ELF-1 (cell line): ENCODE data around the gene GUCY1A1.

Experiments used
- DNase-seq: peaks from one replicate; pipeline ENCODE4 v3.0.0-alpha.2; 2016; ENCODE audit warnings: low read depth, low spot score

GUCY1A1 gene

DNA sequence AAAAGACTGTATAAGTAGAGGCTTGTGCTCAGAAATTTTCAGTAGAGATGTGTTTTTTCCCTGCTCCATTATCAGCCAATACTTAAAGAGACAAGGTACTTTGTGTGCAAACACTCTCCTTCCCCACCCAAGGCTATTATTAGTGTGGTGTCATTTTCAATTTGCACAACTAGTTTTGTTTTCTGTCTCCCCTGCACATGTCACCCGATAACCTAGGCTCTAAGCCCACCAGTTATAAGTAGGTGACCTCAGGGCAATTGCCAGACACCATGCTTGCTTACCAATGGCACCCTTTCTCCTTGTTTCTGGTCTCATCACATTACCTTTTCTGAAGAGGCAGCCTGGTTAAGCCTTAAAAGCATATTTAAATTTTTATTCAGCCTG is 8.0 kb upstream of the GUCY1A1 start:
- no peak for DNase-seq

DNA sequence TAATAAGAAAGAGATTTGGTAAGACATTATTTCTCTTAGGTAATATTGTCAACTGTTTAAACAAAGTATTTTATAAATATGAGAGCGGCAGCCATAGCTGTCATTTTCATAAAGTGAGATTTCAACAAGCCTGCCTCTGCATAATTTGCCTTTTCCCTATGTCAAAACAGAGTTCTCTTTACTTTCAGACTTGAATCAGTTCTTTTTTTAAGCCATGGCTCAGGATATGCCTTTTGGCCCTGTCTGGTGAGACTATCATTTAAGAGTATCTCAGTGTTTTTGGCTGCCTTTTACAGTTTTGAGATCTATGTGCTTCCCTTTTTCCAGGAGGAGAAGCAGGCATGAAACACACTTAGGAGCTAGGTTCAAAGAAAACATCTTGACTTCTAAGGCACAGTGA is 7.5 kb upstream of the GUCY1A1 start:
- DNase-seq, result no peak

DNA sequence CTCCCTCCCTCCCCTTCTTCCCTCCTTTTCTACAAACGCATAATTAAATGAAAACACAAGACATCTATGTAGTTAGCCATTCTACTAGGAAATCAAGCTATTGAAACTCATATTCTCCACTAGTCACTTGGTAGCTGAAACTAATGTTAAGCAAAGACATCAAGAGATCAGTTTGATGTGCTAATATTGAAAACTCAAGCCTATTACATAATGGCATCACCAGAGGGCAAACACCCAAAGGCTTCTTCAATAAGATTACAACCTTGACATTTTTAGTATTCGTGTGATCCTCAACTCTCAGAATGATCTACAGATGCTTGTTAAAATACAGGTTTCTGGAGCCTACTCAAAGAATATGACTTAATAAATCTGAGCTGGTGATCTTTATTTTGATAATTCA is 6.2 kb upstream of the GUCY1A1 start:
- DNase-seq, result no peak

DNA sequence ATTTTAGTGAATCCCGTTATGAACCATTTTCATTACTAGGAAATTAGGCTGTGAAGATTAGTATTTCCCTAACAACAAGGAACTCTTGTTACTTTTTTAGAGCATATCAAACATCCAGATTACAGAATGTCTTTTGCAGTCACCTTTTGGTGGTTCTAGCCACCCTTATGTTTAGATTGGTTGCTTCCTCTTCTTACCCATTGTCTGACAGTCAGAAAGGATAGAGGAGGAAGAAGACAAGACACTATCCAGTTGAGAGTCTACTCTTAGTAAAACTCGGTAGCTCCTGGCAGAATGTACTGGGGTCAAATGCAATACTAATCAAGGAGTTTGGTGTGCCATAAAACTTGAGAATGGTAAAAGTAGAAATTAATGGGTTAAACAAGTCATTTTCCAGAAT is 1.6 kb upstream of the GUCY1A1 start:
- no peak for DNase-seq

DNA sequence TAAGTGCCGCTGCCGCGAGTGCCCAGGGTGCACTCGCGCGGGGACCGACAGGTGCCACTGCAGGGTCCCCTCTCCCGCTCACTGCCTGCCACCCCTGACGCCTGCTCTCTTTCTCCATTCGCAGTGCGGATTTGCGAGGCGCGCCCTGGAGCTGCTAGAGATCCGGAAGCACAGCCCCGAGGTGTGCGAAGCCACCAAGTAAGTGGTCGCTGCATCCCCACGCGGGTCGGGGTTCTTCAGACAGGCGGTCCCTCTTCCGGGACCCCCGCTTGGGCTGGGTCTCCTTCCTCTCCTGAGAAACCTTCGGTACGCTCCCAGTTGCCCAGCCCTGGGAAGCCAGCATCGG is 547 bp downstream of the GUCY1A1 start:
- no peak for DNase-seq

DNA sequence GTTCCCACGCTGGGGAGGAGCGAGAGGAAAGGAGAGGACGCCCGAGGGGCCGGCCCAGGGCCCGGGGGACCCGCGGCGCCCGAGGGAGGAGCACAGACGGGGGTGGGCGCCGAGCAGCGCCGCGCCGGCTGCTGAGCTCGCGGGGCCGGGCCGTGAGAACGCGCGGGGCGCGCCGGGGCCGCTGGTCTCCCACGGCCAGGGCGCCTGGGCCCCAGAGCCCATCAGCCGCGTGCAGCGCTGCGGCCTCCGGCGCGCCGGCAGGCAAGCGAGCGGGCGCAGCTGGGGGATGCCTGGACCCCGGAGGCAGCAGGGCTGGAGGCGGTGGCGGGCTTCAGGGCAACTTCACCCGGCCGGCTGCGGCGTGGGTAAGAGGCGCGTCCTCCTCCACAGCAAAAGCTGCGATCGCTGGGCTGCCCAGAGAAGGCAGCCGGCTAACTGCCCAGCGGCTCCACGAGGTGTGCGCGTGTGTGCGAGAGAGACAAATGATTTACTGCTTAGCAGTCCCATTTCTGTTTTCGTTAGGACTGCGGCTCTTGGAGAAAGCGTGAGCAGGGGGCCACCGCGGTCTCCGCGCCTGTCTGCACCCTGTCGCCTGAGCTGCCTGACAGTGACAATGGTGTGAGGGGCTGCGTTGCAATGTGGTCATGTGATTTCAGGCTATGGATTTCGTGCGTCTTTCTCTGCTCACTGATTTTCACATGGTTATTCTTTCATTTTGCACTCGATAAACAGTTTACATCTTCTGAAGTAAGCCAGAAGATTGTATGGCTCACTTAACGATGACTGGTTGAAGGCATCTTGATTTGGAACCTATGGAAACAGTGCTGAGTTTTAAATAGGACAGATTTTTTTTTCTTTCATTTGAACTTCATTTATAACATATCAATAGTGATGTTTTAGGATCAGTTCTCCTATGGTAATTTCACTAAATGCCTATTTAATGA is 1.2 kb downstream of the GUCY1A1 start:
- peak; percentile 57 for DNase-seq

DNA sequence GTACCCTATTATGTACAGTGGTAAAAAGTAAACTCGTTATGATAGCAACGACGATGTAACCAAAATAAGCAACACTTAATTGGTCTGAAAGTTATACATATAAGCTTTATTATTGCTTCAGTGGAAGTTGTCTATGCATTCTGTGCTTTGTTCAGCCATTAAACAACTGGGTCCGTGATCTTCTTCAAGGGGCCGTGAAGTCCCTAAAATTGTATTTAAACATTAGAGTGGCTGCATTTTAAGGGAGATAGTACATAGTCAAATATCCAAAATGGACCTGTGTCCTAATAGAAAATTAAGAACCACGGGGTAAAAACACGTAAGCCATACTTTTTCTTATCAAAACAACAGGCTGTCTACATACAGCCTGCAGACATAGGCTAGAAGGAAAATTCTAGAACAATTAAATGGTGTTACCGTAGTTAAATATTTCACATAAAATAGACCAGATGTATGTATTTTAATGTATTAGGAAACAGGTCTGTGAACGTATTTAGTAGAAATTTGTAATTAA is 2.1 kb downstream of the GUCY1A1 start:
- DNase-seq, result no peak

DNA sequence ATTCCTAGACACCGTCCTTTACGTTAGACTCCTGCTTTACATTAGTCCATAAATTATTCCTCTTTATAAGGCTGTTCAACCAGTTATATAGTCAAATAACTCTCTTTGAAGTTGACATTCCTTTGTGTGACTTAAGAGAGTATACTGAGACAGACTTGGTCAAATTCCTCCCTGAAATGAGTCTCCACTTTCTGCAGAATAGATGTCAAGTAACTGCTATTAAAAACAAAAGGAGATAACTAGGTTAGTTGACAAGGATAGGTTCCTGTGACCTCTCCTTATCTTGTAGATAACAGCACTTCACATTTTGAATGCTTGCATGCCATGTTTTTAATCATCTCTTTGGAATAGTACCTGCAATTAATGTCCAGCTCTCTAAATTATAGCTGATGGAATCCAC is 5.7 kb downstream of the GUCY1A1 start:
- no peak for DNase-seq

DNA sequence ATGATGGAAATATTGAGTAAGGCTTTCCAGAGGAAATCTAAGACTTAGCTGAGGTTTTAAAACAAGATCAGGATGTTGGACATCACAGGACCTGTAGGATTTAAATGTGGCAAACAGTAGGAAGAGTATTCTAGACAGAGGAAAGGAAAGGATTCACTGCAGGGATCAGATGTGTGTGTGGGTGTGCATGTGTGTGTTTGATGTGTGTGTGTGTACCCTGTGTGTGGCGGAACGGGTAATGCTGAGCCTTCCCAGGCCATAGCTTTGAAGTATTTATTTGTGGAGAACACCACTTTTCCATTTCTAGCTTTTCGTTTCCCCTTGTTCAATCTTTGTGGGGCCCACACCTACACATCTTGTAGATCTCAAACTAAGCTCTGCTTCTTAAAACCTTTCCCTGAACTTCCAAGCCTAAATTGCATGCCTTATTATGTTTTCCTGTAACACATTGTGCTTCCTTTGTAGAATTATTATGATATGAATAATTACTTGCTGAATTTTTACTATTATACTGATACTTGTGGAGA is 6.9 kb downstream of the GUCY1A1 start:
- no peak for DNase-seq

DNA sequence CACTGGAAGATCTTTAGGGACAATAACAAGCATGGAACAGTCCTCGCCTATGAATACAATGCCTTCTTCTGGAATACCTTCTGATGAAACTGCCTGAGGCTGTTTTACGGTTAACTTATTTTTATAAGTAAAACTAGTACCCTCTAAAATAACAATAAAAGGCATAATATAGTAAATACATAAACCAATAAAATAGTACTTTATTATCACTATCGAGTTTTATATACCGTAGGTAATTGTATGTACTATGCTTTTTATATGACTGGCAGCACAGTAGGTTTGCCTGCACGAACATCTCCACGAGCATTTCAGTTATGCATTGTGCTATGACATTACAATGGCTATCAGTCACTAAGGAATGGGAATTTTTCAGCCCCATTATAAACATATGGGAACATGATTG is 8.0 kb downstream of the GUCY1A1 start:
- no peak for DNase-seq

DNA sequence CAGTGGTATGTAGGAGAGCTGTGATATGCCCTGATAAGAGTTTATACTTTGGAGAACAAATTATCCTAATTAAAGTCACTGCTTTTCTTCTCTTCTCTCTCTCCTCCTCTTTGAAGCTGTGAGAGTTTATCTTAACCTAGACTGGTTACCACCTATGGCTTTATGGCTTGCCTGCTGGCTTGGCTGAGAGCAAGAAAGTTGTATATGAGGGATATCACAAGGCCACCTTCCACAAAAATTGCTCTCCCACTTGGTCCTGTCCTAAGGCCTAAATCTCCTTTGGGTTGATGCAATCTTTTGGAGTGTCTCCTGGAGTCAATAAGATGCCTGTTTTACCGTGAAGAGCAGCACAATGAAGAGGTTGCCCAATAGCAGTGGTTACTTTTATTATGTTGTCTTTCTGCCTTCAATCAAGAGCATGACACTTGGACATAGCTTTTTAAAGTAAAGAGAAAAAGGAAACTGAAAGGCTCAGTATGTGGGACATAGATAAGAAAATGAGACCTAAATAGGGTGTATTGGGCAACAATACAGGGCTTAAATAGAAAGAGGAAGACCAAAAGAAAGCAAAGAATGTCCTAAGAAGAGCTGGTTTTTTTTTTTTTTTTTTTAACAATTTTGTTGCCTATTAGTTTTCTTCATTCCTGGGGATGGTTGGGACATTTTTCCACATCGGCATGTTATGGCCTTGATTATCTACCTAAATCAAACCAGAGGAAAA is 9.2 kb downstream of the GUCY1A1 start:
- DNase-seq, result peak; percentile 39

DNA sequence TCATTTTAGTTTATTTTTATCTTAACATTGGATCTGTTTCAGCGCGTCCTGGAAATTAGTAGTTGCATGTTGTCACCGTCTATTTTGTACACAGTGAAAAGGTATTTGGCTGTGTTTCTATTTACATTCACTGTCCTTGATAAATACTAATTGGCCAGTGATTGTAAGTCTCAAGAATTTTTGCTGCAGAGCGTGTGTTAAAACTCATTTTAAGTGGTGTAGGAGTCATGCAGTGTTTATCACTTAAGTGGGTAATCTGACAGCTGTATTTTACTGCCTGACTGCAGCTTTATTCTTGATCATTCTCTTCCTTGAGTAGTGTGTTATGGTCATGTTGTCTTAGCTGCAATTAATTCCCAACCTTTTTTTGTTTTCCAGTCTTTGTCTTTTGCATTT is 9.8 kb downstream of the GUCY1A1 start:
- DNase-seq, result no peak

DNA sequence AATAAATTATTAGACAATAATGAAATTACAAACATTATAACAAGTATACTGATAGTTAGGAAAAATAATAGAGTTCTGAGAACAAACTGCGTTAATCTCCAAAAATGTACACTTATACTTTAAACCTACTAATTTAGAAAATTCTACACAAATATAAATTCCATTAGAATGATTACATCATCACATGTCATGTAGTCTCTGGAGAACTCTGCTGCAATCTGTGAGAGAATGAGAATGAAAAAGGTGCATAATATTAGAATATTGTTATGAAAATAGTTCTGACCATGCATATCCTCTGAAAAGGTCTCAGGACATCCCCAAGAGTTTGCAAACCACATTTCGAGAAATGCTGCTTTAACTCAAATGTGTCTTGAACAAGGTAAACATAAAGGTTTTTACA is 11.4 kb downstream of the GUCY1A1 start:
- DNase-seq, result no peak

DNA sequence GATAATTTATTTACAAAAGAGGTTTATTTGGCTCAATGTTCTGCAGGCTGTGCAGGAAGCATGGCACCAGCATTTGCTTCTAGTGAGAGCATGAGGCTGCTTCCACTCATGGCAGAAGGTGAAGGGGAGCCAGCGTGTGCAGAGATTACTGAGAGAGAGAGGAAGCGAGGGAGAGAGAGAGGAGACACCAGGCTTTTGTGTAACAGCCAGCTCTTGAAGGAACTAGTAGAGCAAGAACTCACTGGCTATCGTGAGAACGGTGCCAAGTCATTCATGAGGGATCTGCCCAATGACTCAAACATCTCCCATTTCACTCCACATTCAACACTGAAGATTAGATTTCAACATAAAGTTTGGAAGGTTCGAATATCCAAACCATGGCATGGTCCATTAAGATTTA is 12.7 kb downstream of the GUCY1A1 start:
- DNase-seq, result no peak

DNA sequence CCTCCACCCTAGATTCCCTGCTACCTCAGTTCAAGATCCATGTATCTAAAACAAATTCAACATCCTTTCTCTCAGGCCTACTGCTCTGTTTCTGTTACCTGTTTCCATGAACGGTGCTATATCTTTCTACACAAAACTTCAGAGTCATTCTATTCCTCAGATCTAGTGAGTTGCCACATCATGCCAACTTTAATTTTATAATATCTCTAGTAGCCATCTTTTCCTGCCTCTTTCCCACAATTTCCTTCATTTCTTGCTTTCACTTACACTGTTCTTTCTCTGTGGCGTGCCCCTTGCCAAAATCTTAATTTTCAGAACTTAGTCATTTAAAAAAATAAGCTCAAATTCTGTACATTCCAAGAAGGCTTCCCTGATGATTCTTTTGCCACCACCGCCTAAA is 15.2 kb downstream of the GUCY1A1 start:
- no peak for DNase-seq

DNA sequence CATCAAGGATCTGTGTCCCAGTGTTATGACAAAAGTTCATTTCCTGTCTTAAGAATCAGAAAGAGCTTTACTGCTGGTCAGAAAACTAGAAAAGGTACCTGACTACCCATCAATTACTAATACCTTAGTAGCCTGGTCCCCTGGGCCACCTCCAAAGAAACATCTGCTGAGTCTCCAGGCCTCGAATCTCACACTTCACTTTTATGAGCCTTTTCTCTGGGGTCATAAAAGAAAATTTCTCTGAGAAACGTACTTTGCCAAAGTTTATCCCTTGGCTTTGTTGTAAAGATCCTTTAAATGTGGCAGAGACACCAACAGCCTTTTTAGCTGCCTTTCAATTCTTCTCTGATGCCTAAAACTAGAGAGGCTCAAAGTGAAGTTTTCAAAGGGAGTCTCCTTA is 17.8 kb downstream of the GUCY1A1 start:
- no peak for DNase-seq

DNA sequence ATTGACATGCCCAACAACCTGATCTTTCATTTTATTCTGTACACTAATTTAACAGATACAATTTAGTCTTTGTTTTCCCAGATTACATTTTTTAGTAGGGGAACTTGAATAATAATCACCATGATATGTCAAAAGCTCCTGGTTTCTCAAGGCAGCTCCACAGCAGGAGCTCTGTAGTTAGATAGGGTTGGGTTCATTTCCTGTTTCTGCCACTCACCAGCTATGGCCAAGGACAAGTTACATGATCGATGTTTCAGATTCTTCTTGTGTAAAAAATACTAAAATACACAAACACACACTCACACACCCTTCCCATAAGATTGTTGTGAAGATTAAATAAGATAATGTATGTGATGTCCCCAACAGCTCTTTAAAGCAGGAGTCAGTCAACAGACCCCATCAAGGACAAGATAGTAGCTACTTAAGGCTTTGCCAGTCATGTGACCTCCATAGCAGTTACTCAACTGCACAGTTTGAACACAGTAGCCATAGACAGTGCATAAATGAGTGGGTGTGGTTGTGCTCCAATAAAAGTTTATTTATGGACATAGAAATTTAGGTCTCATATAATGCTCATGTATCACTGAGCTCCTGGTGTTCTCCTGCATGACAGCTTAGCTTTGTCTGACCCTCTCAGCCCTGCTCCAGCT is 18.4 kb downstream of the GUCY1A1 start:
- no peak for DNase-seq

DNA sequence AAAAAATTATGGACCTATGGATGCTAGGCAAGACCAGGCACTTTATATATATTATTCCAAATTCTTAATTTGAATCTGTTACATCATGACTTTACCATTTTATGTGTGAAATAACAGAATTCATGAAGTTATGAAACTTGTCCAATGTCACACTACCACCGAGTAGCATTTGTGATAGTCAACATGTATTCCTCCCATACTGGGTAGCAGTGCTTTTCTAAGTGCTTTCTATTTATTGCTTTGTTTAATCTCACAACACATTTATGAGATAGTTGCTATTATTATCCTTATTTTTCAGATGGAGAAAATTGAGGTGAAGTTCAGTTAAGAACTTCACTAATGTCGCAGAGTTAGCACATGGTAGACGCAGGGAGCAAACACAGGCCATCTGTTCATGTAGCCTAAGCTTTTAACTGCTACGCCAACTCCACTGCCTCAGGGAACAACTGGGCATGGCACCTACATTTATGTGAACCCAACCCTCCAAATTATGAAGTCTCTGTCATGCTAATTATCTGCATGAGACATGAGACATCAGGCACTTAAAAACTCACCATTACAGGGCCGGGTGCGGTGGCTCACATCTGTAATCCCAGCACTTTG is 20.8 kb downstream of the GUCY1A1 start:
- DNase-seq, result no peak

DNA sequence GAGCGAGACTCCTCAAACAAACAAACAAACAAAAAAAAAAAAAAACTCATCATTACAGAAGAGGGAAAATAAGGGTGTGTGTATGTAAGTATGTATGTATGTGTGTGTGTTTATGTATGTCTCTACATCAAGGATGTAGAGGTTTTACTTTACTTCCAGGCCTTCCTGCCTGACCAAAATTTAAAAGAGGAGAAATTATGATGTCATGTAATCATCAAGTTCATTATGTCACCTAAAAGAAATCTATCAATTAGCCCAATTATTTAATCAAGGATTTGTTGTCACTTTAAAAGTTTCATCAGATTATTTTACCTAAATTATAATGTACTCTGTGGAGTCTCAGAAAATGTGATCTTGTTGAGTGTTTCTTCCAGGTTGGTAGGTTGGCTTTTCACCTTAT is 21.6 kb downstream of the GUCY1A1 start:
- no peak for DNase-seq

DNA sequence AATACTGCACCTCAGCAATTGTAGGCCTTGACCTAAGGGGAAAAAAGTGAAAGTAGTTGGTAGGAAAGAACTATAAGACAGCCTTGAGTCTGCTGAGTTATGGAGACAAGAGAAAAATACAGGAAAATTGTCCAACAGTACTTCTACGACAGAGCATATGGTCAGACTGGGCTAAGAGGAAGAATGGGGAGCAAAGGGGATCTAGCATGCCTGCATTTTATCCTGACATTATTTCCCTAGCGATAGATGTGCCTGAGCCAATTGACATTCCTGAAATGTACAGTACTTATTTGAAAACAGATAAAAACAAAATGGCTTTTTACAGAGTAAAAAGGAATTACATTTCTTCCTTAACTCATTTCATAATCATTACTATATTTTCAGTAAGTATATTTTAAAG is 22.2 kb downstream of the GUCY1A1 start:
- DNase-seq, result no peak

DNA sequence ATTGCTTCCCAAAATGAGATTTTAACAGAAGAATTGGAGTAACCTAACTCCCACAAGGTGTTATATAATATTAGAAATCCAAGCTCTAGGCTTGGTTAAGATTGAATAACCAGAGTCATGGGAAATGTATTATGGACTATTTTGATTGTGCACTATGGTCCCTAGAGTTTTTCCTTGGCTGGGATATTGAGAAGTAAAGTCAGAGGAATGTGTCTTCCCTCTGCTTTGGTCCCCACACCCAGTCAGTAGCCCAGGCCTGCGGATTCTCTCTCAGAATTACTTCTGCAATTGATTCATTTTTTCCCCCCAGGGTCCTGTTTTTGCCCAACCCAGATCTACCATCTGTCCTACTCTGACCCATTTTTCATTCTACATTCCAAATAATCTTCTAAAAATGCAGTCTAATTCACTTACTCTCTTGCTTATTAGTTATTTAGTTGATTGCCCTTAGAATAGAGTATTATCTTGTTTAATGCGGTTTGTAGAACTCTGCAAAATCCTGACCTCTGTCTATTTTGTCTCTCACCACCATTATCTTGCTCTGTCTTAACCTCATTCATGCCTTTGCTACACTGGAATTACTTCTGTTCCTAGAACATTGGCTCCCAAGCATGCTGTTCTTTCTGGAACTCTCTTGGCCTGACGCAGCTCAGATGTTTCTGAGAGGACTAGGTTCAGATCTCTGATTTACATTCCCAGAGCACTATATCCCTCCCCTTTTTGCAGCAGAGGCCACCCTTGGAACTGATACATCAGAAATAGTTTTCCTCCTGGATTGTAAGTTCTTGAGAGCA is 23.6 kb downstream of the GUCY1A1 start:
- no peak for DNase-seq
